ENCODE results near the gene CEBPG. TPM values are rescaled to one million over a fixed set of nuclear protein-coding genes. Genes with fewer than 3 reads are reported as not detected.

CEBPG gene
- total and polyA plus RNA-seq, 9 of the 15 experiments (the other 6 are each of a cell fraction or from before 2014, with no cell fraction given) = 9.5 to 34.9 (median 30.9) TPM

DNA sequence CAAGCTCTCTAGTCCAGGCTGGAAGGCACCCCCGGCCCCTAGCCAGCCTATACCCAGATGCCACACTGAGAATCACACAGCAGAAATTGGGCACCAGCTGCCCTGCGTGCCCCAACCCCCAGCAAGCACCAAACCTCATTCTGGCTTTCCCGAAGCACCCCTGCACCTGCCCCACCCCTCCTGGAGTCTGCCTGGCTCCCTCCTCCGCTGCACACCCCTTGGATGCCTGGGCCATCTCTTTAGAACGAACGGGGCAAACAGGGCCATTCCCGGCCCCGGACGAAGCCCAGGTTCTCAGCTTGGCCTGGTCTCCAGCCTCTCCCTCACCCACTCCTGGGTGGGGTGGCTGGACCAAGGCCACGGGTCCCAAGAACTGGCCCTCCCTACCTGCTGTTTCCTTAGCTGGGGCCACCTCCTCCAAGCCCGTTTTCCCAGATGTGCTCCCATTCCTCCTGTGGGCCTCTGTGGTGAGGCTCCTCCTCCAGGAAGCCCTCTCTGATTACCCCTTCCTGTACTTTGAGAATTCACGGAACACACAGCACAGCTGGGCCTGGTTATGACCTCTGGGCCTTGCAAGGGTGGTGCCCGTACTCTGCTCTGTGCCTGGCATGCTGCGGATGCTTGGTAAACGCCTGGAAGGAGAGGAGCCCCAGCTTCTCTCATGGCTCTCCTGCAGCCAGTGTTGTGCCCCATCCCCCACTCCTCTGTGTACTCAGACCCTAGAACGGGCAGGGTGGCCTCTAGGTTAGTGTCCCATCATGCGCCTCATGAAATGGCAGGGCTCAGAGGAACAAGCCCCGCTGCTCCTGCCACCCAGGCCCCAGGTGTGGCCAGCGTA, 21.4 kb downstream of the CEBPG start:
- in situ Hi-C loops (cut with MboI) = no loop called here
- H3K4me1 ChIP-seq (replicated peaks in 1 of 2; ENCODE audit: control insufficient read depth in 2 of 2, insufficient read depth in 2 of 2, low read length in 2 of 2) = peaks cover 0 to 66% of the 10 kb centered on the region in 2 experiments; a peak in 2 of 5 replicates
- TF ChIP-seq FUS (optimal IDR thresholded peaks at IDR 0.05; ENCODE audit: low read depth, low read length) (no peak), ZKSCAN8 (CRISPR knock-in tag; IDR thresholded peaks at IDR 0.05) (no peak), ZFP30 (CRISPR knock-in tag; IDR thresholded peaks at IDR 0.05; ENCODE audit: borderline replicate concordance) (no peak), HIVEP1 (CRISPR knock-in tag; IDR thresholded peaks at IDR 0.05) (no peak), ZFP36 (IDR thresholded peaks at IDR 0.05; ENCODE audit: low read depth, low read length, partially characterized antibody) (peak; percentile 99), BRF1 (IDR thresholded peaks at IDR 0.05; ENCODE audit: borderline replicate concordance, extremely low read depth, insufficient read length) (no peak), SFPQ (IDR thresholded peaks at IDR 0.05; ENCODE audit: low read depth, low read length) (no peak), ZMIZ1 (IDR thresholded peaks at IDR 0.05; ENCODE audit: low read depth in 2 of 2, low read length in 2 of 2) (no peak), GABPB1 (CRISPR knock-in tag; IDR thresholded peaks at IDR 0.05) (no peak), TAL1 (IDR thresholded peaks at IDR 0.05) (no peak), ZNF436 (CRISPR knock-in tag; IDR thresholded peaks at IDR 0.05) (peak; percentile 70), SMARCA5 (IDR thresholded peaks at IDR 0.05) (peak; percentile 53; the same call in 1 of the 2 replicates), OTX1 (CRISPR knock-in tag; IDR thresholded peaks at IDR 0.05) (no peak), BCOR (IDR thresholded peaks at IDR 0.05) (peak; percentile 61; the same call in 1 of the 2 replicates), SMC3 (conservative IDR thresholded peaks at IDR 0.05; ENCODE audit: insufficient read depth, low read depth, low read length) (no peak), MEF2A (IDR thresholded peaks at IDR 0.05; ENCODE audit: control insufficient read depth, low read depth, low read length) (no peak), NCOA6 (IDR thresholded peaks at IDR 0.05) (no peak), PHF21A (IDR thresholded peaks at IDR 0.05; ENCODE audit: borderline replicate concordance, low read depth) (no peak)

More for the DNA sequence above, 21.4 kb downstream of the CEBPG start:
- H3K36me3 ChIP-seq (ENCODE audit: control insufficient read depth, insufficient read depth, low read length) = no peaks in the 10 kb centered on the region
- no peak overlapping the region for H2AFZ ChIP-seq (ENCODE audit: low read depth, low read length)
- POLR2A ChIA-PET = interaction anchor here (0.6 to 2.1 kb wide), 6 partner anchors 9 to 241 kb away, joined by 3 to 6 read pairs (median 4); partner anchors contain the start of gene CEBPG
- H3K9me1 ChIP-seq (ENCODE audit: control insufficient read depth, insufficient read depth, low read length) = peaks cover 2% of the 10 kb centered on the region
- H4K20me1 ChIP-seq (replicated peaks; ENCODE audit: control insufficient read depth, insufficient read depth, low read length) = peaks cover 48% of the 10 kb centered on the region
- no peak overlapping the region for H3K9ac ChIP-seq (ENCODE audit: insufficient read depth in 1 of 2, low read depth in 2 of 2, low read length in 2 of 2)
- CTCF ChIA-PET (ENCODE audit: low intra/inter-chr PET ratio) = no interaction called here
- intact Hi-C loops (cut with micrococcal nuclease) = no loop called here
- H3K9me3 ChIP-seq (replicated peaks; ENCODE audit: control insufficient read depth, insufficient read depth, low read depth, low read length) = no peaks in the 10 kb centered on the region
- H3K4me3 ChIP-seq = no peak overlapping the region
- no TSS peak for BruUV-seq (replicated peaks)
- H3K79me2 ChIP-seq (ENCODE audit: control insufficient read depth, insufficient read depth, low read length) = no peaks in the 10 kb centered on the region
- no peak overlapping the region for H3K27ac ChIP-seq (ENCODE audit: extremely low read depth, low read depth, low read length)
- H3K27me3 ChIP-seq (ENCODE audit: control insufficient read depth in 2 of 2, insufficient read depth in 2 of 2, low read length in 2 of 2) = no peaks in the 10 kb centered on the region
- 33% methylated on average over 13 of the region's 19 CpGs for WGBS (ENCODE audit: insufficient coverage, low coverage, missing lambda C conversion rate)
- FAIRE-seq (no peak), DNase-seq (ENCODE audit: extremely low read depth in 1 of 4, low spot score in 3 of 4) (no peak), ATAC-seq (no peak)
- H3K4me2 ChIP-seq (ENCODE audit: insufficient read depth, low read length) = no peak overlapping the region

Measured in K562 (cell line).